CD4-positive, alpha-beta T cell treated with Interleukin-21 for 1 hour (primary cell): ENCODE data around the gene PPP4R2.

ENCODE experiments used
- DNase-seq: peaks from one replicate; pipeline ENCODE4 v3.0.0-alpha.2; 2020

Gene PPP4R2

GRCh38 chr3:73071952-73072351 lies 75.3 kb downstream of the PPP4R2 start:
- no peak for DNase-seq

GRCh38 chr3:73072634-73073033 lies 76.0 kb downstream of the PPP4R2 start:
- no peak for DNase-seq

GRCh38 chr3:73073091-73073707 lies 76.6 kb downstream of the PPP4R2 start:
- no peak for DNase-seq

GRCh38 chr3:73074781-73075180 lies 78.2 kb downstream of the PPP4R2 start:
- DNase-seq, result no peak

- DNase-seq, result no peak
These were observed 83.8 kb downstream of the PPP4R2 start for GRCh38 chr3:73080216-73080966.

GRCh38 chr3:73081140-73081539 lies 84.5 kb downstream of the PPP4R2 start:
- no peak for DNase-seq

- no peak for DNase-seq
These were observed 87.6 kb downstream of the PPP4R2 start for GRCh38 chr3:73084170-73084569.

- DNase-seq, result peak; percentile 48
These were observed 89.5 kb downstream of the PPP4R2 start for GRCh38 chr3:73086071-73086494.

- DNase-seq, result no peak
These were observed 97.5 kb downstream of the PPP4R2 start for GRCh38 chr3:73094129-73094528.

GRCh38 chr3:73094951-73095350 lies 98.3 kb downstream of the PPP4R2 start:
- no peak for DNase-seq

- no peak for DNase-seq
These were observed 99.6 kb downstream of the PPP4R2 start for GRCh38 chr3:73096169-73096568.

- no peak for DNase-seq
These were observed 101.4 kb downstream of the PPP4R2 start for GRCh38 chr3:73098026-73098425.

- no peak for DNase-seq
These were observed 102.3 kb downstream of the PPP4R2 start for GRCh38 chr3:73098873-73099272.

GRCh38 chr3:73100741-73101559 lies 104.3 kb downstream of the PPP4R2 start:
- DNase-seq, result peak; percentile 70

- DNase-seq, result no peak
These were observed 105.3 kb downstream of the PPP4R2 start for GRCh38 chr3:73101881-73102280.

- no peak for DNase-seq
These were observed 110.6 kb downstream of the PPP4R2 start for GRCh38 chr3:73107215-73107614.

- no peak for DNase-seq
These were observed 111.1 kb downstream of the PPP4R2 start for GRCh38 chr3:73107676-73108187.

- no peak for DNase-seq
These were observed 112.1 kb downstream of the PPP4R2 start for GRCh38 chr3:73108750-73109149.

GRCh38 chr3:73110530-73110929 lies 113.9 kb downstream of the PPP4R2 start:
- no peak for DNase-seq

GRCh38 chr3:73114711-73115110 lies 118.1 kb downstream of the PPP4R2 start:
- DNase-seq, result no peak

- DNase-seq, result no peak
These were observed 119.2 kb downstream of the PPP4R2 start for GRCh38 chr3:73115806-73116205.
